ENCODE results near the gene VSIG8. TPM values are rescaled to one million over a fixed set of nuclear protein-coding genes. Genes with fewer than 3 reads are reported as not detected.
"Not testable (repeated sequence)": the region's sequence is repeated elsewhere in the genome, so short reads cannot be mapped to it uniquely, and the experiment has no call there.

Gene VSIG8, protein sequence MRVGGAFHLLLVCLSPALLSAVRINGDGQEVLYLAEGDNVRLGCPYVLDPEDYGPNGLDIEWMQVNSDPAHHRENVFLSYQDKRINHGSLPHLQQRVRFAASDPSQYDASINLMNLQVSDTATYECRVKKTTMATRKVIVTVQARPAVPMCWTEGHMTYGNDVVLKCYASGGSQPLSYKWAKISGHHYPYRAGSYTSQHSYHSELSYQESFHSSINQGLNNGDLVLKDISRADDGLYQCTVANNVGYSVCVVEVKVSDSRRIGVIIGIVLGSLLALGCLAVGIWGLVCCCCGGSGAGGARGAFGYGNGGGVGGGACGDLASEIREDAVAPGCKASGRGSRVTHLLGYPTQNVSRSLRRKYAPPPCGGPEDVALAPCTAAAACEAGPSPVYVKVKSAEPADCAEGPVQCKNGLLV
- not detected in 2 replicates for total RNA-seq

DNA sequence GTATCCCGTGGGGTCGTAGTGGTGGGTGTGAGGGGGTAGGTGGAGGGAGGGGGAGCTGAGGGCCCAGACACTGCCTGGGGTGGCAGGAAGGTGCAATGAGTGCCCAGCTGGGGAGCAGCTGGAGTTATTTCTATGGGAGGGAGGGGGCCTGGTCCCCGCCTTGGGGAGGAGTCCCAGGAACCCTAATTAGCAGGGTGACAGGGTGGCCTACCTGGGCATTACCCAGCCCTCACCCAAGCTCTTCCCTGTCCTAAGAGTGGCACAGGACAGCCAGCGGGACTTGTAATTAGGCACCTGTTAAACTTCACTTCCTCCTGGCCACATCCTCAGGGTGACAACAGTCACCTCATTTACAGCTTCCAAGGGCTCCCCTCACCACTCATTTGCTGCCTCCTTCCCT lies at the start of gene VSIG8:
Gene VSIG8, minus strand, starts transcription at position 101 of the 400 bp plus-strand sequence. CDS start 136 bp downstream, outside the sequence.
- no peak for FAIRE-seq
- Histone ChIP-seq H3K27me3 (ENCODE audit: control insufficient read depth, insufficient read depth, low read length) (no peaks in the 10 kb centered on the region), H3K36me3 (ENCODE audit: control insufficient read depth, insufficient read depth, low read length) (no peaks in the 10 kb centered on the region), H3K4me3 (ENCODE audit: low read depth, low read length) (no peak within 1 kb of the TSS)
- TF ChIP-seq, protein P1, sequence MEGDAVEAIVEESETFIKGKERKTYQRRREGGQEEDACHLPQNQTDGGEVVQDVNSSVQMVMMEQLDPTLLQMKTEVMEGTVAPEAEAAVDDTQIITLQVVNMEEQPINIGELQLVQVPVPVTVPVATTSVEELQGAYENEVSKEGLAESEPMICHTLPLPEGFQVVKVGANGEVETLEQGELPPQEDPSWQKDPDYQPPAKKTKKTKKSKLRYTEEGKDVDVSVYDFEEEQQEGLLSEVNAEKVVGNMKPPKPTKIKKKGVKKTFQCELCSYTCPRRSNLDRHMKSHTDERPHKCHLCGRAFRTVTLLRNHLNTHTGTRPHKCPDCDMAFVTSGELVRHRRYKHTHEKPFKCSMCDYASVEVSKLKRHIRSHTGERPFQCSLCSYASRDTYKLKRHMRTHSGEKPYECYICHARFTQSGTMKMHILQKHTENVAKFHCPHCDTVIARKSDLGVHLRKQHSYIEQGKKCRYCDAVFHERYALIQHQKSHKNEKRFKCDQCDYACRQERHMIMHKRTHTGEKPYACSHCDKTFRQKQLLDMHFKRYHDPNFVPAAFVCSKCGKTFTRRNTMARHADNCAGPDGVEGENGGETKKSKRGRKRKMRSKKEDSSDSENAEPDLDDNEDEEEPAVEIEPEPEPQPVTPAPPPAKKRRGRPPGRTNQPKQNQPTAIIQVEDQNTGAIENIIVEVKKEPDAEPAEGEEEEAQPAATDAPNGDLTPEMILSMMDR (IDR thresholded peaks at IDR 0.05; ENCODE audit: insufficient read depth, low read length, severe bottlenecking) = no peak
- no peak for DNase-seq (ENCODE audit: low read depth)

DNA sequence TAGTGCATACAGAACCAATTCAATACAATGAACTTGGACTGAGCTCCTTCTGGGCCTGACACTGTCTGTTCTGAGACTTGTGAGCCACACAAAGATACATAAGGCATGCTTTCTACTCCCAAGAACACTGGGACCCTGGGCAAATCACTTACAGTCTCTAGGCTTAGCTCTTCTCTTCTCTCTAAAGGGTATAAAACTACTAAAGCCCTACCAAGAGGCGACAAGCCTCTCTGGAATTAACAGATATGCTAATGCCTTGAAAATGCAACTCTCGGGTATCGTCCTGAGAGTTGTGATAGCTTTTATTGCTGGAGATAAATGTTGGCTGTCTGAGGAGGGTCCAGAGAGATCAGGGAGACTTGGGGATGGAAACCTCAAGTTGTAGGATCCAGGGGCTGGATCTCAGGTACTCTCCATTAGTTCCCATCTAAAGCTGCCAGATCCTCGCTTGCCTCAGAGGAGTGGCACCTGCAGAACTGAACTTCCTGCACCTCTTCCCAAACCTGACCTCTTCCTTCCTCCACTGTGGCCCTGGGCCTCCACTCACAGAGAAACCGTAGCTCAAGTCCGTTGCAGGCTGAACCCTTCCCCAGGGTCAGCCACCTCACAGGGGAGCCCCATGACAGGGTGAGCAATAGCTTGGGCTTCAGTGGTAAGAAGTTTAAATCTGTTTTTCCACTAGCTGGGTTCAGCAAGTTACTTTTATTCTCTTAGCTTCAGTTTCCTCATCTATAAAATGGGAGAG lies 49.0 kb upstream of the VSIG8 start:
- H3K36me3 ChIP-seq (ENCODE audit: control insufficient read depth, insufficient read depth, low read length) = no peaks in the 10 kb centered on the region
- no peak for DNase-seq (ENCODE audit: low read depth)
- TF ChIP-seq, protein P1 (IDR thresholded peaks at IDR 0.05; ENCODE audit: insufficient read depth, low read length, severe bottlenecking) = no peak
- no peaks in the 10 kb centered on the region for H3K27me3 ChIP-seq (ENCODE audit: control insufficient read depth, insufficient read depth, low read length)
- FAIRE-seq = no peak
- no peak overlapping the region for H3K4me3 ChIP-seq (ENCODE audit: low read depth, low read length)

DNA sequence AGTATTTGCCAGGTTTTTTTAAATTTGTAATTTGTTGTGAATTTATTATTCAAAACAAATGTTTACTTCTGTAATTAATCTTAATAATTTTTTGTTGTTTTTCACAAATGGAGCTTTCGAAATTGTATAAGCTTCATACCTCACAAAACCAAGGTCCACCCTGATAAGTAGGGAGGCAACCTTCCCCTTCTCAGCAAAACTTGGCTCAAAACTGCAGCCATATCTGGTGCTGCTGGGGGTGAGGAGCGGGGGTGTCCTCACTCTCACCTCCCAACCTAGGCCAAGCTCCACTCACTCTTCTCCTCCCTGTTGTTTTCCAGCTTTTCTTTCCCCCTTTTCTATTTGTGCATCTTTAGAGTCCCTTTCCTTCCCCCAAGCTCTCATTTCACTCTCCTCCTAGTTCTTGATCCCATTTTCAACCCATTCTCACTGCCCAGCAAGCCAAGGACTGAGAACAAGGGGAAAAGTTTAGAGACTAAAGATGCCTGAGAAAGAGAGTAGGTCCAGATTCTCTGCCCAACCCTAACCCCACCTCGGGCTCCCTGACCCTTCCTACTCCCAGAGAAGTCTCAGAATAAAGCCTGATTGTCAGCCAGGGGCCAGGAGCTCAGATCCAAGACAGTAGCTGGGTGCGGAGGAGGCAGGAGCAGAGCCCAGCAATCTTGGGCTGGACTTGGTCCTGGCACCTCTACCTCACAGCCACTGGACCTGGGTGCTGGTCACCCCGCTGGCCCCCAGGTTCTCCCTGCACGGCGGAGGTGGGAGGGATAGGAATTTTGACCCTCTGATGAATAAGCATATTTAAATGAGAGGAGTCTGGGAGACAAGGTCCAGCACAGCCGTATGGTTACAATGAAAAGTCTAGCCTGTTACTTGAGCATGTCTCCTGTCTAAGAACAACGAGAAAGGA lies 45.8 kb upstream of the VSIG8 start:
- Histone ChIP-seq H3K4me3 (ENCODE audit: low read depth, low read length) (no peak overlapping the region), H3K36me3 (ENCODE audit: control insufficient read depth, insufficient read depth, low read length) (no peaks in the 10 kb centered on the region), H3K27me3 (ENCODE audit: control insufficient read depth, insufficient read depth, low read length) (no peaks in the 10 kb centered on the region)
- no peak for DNase-seq (ENCODE audit: low read depth)
- TF ChIP-seq, protein P1 (IDR thresholded peaks at IDR 0.05; ENCODE audit: insufficient read depth, low read length, severe bottlenecking) = no peak
- FAIRE-seq = no peak

DNA sequence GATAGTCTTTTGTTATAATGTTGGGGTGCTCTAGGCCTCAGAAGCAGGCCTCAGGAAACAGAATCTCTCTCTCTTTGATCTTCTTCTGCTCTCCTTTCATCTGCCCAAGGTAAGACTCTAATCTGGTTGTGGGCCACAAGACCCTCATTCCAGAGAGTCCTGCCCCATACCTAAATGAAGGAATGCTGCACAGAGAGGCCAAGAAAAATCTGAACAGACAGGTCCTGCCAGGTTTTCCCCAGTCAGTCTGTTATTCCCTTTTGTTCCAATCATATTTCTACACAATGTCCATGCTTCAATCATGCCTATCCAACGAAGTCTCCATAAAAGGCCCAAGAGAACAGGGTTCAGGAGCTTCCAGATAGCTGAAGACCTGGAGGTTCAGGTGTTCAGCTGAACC lies 44.5 kb upstream of the VSIG8 start:
- DNase-seq (ENCODE audit: low read depth) = no peak
- no peak for FAIRE-seq
- Histone ChIP-seq H3K27me3 (ENCODE audit: control insufficient read depth, insufficient read depth, low read length) (no peaks in the 10 kb centered on the region), H3K4me3 (ENCODE audit: low read depth, low read length) (no peak overlapping the region), H3K36me3 (ENCODE audit: control insufficient read depth, insufficient read depth, low read length) (no peaks in the 10 kb centered on the region)
- TF ChIP-seq, protein P1 (IDR thresholded peaks at IDR 0.05; ENCODE audit: insufficient read depth, low read length, severe bottlenecking) = no peak

DNA sequence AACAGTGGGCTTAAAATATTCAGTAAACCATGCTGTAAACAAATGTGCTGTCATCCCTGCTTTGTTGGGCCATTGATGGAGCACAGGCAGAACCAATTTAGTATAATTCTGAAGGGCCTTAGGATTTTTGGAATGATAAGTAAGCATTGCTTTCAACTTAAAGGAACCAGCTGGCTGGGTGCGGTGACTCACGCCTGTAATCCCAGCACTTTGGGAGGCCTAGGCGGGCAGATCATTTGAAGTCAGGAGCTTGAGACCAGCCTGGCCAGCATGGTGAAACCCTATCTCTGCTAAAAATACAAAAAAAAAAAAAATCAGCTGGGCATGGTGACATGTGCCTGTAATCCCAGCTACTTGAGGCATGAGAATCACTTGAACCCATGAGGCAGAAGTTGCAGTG lies 41.6 kb upstream of the VSIG8 start:
- H3K27me3 ChIP-seq (ENCODE audit: control insufficient read depth, insufficient read depth, low read length); DNase-seq (ENCODE audit: low read depth); FAIRE-seq; H3K4me3 ChIP-seq (ENCODE audit: low read depth, low read length); H3K36me3 ChIP-seq (ENCODE audit: control insufficient read depth, insufficient read depth, low read length): not testable (repeated sequence)

Data from bronchial epithelial cell (primary cell).